GM20000 (cell line): ENCODE results near the gene GSTO2.

Experiments used
- DNase-seq: peaks from one replicate; pipeline ENCODE4 v3.0.0; 2012; ENCODE audit warnings: low spot score
- CTCF ChIP-seq: IDR thresholded peaks from 2 replicates; pipeline ENCODE4 v1.5.1; 2012; ENCODE audit warnings: mild to moderate bottlenecking, control low read depth; ENCODE audit errors: extremely low read depth, missing control alignments

Gene GSTO2

GRCh38 chr10:104311184-104311720, 42.3 kb downstream of the GSTO2 start:
- no peak for DNase-seq
- TF ChIP-seq CTCF, result no peak

- no peak for DNase-seq
- TF ChIP-seq CTCF, result no peak
Measured at GRCh38 chr10:104314591-104315485, 45.9 kb downstream of the GSTO2 start.

- DNase-seq, result no peak
- TF ChIP-seq CTCF, result no peak
Measured at GRCh38 chr10:104315486-104315921, 46.5 kb downstream of the GSTO2 start.

- TF ChIP-seq CTCF, result no peak
- no peak for DNase-seq
Measured at GRCh38 chr10:104316321-104317099, 47.5 kb downstream of the GSTO2 start.

GRCh38 chr10:104317269-104317710, 48.3 kb downstream of the GSTO2 start:
- no peak for DNase-seq
- no peak for TF ChIP-seq CTCF

- no peak for DNase-seq
- no peak for TF ChIP-seq CTCF
Measured at GRCh38 chr10:104317726-104318299, 48.8 kb downstream of the GSTO2 start.
